Germinal center (tissue), 1 donor: ENCODE measurements around the gene SLC4A2.
"Not testable (repeated sequence)": the region's sequence is repeated elsewhere in the genome, so short reads cannot be mapped to it uniquely, and the experiment has no call there.

Experiments
- DNase-seq: peaks from one replicate; pipeline ENCODE4 v3.0.0; 2012; ENCODE audit warnings: mixed read lengths, low spot score

The SLC4A2 gene, protein sequence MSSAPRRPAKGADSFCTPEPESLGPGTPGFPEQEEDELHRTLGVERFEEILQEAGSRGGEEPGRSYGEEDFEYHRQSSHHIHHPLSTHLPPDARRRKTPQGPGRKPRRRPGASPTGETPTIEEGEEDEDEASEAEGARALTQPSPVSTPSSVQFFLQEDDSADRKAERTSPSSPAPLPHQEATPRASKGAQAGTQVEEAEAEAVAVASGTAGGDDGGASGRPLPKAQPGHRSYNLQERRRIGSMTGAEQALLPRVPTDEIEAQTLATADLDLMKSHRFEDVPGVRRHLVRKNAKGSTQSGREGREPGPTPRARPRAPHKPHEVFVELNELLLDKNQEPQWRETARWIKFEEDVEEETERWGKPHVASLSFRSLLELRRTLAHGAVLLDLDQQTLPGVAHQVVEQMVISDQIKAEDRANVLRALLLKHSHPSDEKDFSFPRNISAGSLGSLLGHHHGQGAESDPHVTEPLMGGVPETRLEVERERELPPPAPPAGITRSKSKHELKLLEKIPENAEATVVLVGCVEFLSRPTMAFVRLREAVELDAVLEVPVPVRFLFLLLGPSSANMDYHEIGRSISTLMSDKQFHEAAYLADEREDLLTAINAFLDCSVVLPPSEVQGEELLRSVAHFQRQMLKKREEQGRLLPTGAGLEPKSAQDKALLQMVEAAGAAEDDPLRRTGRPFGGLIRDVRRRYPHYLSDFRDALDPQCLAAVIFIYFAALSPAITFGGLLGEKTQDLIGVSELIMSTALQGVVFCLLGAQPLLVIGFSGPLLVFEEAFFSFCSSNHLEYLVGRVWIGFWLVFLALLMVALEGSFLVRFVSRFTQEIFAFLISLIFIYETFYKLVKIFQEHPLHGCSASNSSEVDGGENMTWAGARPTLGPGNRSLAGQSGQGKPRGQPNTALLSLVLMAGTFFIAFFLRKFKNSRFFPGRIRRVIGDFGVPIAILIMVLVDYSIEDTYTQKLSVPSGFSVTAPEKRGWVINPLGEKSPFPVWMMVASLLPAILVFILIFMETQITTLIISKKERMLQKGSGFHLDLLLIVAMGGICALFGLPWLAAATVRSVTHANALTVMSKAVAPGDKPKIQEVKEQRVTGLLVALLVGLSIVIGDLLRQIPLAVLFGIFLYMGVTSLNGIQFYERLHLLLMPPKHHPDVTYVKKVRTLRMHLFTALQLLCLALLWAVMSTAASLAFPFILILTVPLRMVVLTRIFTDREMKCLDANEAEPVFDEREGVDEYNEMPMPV

DNA sequence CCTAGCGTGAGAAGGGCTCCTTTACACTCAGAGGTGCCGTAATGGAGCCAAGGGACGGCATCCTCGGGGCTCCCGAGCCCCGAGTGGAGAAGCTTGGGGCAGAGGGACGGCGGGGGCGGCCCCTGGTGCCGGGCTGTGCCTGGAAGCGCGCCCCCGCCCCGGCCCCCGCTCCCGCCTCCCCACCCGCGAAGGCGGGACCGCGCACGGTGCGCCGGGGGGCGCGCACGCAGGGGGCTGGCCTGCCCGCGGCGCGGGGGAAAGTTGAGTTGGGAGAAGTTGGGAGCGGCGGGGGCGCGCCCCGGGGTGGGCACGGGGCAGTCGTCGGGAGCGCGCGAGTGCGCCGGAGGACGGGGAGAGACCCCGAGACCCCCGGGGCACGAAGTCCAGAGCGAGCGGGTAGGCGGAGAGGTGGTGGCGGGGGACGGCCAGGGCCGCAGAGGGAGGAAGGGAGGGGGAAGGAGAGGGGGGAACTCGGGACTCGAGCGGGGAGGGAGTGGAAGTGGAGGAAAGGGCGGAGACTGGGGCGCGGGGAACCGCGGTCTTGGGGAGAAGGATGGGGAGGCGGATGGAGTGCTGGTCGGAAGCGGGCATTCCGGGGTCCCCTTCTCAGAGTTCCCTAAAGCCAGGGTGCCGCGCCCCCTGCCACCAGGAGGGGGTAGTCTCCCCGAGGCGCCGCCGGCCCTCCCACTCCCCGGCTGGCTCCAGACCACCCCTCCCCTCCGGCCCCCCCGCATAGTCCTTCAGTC is at the start of gene SLC4A2:
Gene SLC4A2 (plus strand): TSS at position 223 of the 746 bp plus-strand sequence. CDS start 2,399 bp downstream, outside the sequence.
- peak; percentile 95 for DNase-seq

DNA sequence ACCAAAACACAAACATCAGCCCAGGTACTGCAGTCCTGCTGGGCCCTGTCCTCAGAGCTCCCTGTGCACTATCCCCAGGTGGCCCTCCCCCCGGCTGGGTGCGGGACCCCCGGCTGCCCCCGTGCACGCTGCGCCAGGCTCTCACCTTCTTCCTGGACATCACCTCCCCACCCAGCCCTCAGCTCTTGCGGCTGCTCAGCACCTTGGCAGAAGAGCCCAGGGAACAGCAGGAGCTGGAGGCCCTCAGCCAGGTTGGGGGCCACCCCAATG is 49.4 kb upstream of the SLC4A2 start:
- no peak for DNase-seq

DNA sequence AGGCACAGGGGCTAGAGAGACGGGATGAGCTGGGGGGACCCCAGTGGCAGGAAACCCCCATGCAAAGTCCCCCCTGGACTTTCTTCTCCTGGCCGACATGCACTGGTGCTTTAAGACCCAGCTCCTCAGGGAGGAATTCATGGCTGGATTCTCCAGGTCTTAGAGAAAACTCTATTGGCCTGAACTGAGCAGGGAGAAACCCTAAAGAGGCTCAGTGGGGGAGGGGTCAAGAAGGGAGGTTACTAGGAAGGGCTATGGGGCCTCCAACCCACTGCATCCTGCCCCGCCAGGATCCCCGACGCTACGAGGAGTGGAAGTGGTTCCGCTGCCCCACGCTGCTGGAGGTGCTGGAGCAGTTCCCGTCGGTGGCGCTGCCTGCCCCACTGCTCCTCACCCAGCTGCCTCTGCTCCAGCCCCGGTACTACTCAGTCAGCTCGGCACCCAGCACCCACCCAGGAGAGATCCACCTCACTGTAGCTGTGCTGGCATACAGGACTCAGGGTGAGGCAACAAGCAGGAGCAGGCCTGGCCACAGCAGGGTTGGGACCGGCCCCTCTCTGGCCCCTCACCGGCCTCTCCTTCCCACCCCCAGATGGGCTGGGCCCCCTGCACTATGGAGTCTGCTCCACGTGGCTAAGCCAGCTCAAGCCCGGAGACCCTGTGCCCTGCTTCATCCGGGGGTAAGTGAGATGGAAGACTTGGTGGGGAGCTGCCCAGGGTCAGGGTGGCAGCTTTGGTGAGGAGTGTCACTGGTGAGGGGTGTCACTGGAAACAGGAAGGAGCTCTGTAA is 48.9 kb upstream of the SLC4A2 start:
- no peak for DNase-seq

DNA sequence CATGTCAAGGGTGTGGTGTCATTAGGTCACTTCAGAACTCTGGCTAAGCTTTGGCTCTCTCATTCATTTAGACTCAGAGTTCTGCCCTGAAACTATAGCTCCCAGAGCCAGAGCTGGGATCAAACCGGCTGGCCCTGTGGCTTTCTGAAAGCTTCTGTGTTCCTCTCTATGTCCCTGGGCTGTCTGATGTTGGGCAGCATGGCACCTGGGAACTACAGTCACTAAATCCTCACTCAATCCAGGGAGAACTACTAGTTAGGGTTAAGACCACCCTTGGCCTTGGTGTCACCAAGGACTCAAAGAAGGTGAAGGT is 48.3 kb upstream of the SLC4A2 start:
- DNase-seq = no peak

DNA sequence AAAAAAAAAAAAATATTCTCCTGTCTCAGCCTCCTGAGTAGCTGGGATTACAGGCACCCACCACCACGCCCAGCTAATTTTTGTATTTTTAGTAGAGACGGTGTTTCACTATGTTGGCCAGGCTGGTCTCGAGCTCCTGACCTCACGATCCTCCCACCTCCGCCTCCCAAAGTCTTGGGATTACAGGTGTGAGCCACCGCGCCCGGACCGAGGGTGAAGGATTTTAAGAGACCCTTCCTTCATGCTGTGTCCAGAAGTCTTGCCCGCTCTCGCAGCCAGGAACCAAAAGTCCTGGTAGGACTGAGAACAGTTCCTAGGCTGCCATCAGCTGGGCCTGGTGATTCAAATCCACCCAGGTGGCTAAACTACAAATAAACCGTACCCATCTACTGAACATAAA is 47.8 kb upstream of the SLC4A2 start:
- not testable (repeated sequence) for DNase-seq

DNA sequence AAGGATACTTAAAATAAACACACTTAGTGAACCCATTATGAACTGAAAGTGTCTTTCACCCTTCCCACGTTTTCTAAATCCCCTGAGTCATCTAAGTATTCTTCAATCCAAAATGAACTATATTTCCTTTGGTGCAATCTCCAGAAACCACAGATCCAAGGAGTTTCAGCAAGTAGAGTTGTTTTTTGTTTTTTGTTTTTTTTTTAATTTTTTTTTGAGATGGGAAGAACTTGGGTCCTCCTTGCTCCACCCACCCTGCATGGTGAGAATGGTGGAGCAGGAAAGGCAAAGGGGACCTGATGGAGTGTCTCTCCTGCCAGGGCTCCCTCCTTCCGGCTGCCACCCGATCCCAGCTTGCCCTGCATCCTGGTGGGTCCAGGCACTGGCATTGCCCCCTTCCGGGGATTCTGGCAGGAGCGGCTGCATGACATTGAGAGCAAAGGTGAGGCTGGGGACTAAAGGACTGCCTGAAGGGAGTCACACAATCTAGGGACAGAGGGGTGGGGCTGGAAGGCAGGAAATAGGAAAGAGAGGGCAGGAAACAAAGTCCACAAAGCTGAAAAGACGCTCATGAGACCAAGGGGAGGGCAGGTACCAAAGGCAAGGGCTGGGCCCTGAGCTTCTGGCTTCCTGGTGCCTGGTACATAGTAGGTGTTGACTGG is 47.2 kb upstream of the SLC4A2 start:
- no peak for DNase-seq

DNA sequence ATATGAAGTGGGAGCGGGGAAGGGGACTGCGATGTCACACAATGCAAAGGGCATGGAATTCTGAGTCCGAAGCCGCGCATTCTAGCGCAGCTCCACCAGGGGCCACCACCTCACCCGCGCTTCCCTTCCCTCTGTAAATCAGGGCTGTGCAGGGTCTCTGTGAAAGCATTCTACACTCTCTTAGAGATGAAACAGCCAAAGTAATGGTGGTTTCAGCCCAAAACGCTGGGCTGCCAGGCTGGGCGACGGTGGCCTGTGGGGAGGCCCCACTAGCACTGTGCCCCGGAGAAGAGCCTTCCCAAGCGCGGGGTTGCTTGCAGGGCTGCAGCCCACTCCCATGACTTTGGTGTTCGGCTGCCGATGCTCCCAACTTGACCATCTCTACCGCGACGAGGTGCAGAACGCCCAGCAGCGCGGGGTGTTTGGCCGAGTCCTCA is 46.5 kb upstream of the SLC4A2 start:
- DNase-seq = peak; percentile 48

DNA sequence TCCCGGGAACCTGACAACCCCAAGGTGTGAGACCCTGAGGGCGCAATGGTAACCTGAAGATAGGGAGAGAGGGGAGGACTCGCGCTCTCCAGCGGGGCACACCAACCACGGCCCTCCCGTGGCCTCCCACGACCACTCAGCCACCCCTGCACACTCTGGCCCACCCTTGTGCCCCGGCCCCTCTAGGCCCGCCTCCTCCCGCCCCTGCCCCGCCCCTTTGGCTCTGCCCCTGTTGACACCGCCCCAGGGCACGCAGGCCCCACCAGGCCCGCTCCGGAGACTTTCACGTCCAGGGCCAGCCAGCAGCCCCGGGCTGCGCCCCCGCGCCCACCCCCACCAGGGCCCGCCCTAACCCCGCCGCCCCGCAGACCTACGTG is 46.0 kb upstream of the SLC4A2 start:
- DNase-seq = no peak

DNA sequence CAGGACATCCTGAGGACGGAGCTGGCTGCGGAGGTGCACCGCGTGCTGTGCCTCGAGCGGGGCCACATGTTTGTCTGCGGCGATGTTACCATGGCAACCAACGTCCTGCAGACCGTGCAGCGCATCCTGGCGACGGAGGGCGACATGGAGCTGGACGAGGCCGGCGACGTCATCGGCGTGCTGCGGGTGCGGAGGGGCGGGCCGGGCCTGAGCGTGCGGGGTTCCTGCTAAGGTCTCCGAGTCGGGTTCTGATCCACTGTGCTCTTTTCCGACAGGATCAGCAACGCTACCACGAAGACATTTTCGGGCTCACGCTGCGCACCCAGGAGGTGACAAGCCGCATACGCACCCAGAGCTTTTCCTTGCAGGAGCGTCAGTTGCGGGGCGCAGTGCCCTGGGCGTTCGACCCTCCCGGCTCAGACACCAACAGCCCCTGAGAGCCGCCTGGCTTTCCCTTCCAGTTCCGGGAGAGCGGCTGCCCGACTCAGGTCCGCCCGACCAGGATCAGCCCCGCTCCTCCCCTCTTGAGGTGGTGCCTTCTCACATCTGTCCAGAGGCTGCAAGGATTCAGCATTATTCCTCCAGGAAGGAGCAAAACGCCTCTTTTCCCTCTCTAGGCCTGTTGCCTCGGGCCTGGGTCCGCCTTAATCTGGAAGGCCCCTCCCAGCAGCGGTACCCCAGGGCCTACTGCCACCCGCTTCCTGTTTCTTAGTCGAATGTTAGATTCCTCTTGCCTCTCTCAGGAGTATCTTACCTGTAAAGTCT is 45.5 kb upstream of the SLC4A2 start:
- peak; percentile 83 for DNase-seq

DNA sequence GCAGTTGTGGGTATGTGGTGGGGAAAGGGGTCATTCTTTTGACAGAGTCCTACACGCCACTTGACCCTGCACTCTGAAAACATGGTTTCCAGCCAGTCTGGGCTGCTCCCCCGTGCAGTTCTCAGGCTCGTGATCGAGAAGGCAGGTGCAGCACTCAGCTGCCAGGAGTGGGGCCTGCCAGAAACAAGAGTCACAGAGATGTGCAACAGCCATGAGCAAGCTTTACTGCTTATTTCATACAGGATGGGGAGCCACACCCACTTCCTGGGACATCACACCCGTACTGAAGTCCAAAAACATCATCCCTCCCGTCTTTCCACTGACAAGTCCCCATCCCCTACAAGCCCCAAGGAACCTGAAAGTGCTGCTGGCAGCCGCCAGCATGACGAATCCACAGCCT is 44.4 kb upstream of the SLC4A2 start:
- DNase-seq = no peak

DNA sequence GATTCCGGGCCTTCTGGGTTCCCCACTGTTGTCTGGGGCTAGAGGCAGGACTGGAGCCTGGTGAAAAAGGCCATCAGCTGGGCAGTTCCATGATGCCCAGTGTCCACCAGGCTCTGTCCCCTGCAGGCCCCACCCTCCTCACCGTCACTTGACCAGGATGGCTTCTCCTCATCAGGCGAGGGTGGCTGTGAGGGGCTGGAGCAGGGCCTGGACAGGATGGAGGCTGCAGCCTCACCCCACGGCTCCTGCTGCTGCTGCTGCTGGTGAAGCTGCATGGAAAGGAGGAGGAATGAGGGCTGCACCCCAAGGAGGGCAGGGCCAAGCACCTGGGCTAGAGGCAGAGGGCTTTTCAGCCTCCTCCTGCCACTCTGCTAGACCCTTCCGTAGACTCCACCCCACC is 43.4 kb upstream of the SLC4A2 start:
- DNase-seq = no peak

DNA sequence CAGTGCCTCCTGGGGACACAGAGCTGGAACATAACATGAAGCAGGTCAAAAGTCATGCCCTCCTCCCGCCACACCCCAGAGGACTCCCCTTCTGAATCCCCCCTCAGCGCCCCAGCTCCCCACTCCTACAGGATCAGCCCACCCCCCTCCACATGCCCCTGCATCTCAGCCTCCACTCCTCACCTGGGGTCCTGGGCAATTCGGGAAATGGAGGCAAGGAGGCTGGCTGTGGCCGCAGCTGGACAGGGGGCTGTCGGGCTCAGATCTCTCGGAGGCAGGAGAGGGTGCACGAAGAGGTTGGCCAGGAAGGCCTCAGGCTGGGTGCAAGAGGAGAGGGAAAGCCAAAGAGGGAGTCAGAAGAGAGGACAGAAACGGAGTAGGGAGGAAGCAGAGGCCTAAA is 42.9 kb upstream of the SLC4A2 start:
- no peak for DNase-seq

DNA sequence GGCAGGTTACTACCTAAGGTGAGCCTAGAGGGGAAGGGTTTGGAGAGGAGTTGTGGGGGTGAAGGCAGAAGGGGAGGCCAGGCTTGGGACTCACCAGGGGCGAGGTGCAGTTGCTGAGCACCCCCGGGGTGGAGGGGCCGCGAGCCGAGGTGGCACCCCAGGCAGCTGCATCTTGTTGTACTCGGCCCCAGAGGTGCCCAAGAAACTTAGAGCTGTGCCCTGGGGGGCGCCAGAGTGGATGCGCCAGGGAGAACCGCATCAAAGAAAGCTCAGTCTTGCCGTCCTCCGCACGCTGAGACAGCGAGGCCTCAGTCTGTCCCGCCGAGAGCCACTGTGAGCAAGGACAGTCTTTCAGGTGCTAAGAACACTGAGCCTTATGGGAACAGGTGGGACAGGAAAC is 42.4 kb upstream of the SLC4A2 start:
- no peak for DNase-seq

DNA sequence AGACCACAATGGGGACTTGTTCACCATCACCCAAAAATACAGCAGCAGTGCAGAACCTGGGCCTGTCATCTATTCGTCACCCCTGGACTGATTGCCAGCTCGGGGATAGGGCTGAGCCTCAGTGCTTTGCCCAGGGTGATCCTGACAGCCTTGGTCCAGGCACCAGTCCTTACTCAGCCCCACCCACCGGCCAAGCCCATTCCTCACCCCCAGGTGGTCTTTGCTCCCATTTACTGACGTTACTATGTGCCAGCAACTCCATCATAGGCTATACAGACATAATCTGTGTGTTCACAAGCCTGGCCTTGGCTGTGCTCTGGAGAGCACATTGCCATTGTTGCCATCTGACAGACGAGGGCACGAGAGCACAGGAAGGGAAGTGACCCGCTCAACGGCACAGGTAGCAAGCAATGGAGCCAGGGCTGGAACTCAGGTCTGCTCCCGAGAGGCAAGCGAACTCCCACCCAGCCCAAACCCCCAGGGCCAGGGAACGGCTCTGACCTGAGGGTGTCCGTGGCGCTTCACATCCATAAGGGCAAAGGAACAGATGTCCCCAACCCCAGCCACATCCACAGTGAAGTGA is 41.9 kb upstream of the SLC4A2 start:
- DNase-seq = no peak

DNA sequence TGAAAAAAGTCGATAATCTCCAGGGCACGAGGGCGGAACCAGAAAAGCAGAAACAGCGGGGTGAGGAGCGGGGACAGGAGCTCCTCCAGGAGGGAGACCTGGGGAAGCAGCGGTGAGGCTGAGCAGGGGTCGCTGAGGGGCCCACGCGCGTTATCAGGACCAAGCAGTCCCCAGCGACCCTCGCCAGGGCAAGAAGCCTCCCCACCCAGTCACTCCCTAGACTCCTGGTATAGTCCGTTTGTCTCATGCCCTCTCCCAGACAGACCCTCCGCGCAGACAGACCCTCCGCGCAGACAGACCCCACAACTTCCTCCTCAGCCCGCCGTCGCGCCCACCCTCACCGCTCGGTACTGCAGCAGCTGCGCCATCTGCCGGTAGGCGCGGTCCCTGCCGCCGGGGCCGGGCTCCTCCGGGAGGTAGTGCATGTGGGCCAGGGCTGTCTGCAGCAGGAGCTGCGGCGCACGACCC is 41.4 kb upstream of the SLC4A2 start:
- DNase-seq = peak; percentile 78

DNA sequence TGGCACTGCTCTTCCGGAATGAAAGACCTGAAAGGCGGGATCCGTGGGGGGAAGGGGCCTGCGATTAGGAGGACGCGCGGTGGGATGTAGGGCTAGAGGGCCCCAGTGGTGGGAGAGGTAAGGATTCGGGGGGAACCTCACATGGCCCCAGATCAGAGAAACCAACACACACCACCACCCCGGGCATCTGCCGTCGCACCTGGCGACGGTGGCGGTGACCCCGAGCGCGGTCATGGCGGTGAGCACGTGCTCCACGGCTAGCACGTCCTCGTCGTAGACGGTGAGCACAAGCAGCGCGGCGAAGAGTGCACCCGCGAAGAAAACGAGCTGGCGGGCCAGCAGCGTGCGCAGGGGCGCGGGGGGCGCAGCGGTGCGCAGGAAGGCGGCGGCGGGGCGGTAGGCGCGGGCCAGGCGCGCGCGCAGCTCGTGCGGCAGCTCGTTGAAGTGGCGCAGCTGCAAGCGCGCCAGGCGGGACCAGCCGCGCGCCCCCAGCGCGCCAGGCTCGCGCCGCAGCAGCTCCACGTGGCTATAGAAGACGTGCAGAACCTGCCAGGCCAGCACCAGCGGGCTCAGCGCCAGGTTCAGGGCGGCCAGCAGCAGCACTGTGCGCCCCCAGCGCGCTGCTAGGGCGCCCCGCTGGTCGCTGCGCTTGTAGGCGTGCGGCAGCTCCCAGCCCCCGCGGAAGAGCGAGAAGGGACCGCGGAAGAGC is 40.8 kb upstream of the SLC4A2 start:
- DNase-seq = no peak

DNA sequence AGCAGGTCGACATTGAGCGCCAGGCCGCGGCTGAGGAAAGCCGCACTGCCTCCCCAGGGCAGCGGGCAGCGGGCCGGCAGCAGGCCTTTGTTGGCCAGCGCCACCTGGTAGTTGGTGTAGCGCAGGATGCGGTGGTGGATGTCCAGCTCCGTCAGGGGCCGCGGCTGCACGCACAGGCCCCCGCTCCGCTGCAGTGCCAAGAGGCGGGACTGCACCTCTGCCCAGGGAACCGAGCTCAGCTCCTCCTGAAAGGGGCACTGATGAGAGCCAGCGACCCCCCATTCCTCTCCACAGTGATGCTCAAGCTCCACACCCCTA is 40.3 kb upstream of the SLC4A2 start:
- DNase-seq = no peak

DNA sequence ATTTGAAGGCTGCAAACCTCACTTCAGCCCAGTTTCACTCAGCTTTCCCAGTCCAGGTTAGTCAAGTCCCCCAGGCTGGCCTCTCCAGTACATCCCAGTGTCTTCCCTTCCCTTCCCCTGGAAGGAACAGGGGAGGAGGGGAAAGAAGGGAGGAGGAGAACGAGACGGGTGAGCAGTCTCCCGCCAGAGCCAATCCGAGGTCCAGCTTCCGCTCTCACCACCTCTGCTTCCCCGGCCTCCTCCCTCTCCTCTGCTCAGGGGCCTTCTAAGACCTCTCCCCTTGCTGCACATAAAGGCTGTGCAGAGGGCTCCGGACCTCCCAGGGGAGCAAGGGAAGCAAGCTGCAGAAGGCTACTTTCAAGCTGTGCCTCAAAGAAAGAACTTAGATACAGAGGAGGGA is 39.2 kb upstream of the SLC4A2 start:
- DNase-seq = no peak

DNA sequence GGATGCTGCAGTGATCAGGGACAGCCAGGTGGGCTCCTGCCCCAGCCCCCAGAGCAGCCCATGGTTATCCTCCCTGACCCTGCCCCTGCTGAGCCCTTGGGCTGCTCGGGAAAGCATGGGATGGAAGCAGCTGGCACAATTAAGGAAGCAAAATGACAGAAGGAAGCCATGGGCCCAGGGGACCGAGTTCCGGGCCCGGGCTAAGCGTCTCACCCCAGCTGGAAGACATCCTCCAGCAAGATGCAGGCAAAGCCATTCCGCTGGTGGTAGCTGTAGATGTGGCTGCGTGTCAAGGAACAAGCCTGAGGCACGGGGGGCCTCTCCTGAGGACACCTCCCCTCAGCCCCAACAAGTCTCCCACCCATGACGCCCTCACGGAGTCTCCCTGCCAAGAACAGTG is 36.2 kb upstream of the SLC4A2 start:
- no peak for DNase-seq
